Fibroblast of villous mesenchyme (primary cell): Measurements from ENCODE around the gene TTYH1. TPM values are rescaled to one million over a fixed set of nuclear protein-coding genes. Genes with fewer than 3 reads are reported as not detected.

ENCODE experiments used
- DNase-seq: peaks from one replicate; pipeline ENCODE4 v3.0.0-alpha.2; 2010; ENCODE audit warnings: low read depth
- H3K4me3 ChIP-seq: 2 replicates; pipeline ENCODE4 v1.5.1; 2011; ENCODE audit warnings: low read depth, mild to moderate bottlenecking, low read length
- small RNA-seq: library from RNA; depleted of rRNA; stranded (forward); fragments of <200 nt; gene quantifications from one replicate; pipeline ENCODE3, GENCODE V24; 2012
- total RNA-seq: library from RNA; depleted of rRNA; stranded (reverse); fragments of >200 nt; gene quantifications from 2 replicates; pipeline ENCODE4 v1.2.3, GENCODE V29; 2012
- TF ChIP-seq, protein P1 (sequence below): IDR thresholded peaks from 2 replicates; pipeline ENCODE4 v1.5.1; 2012; ENCODE audit warnings: low read depth, mild to moderate bottlenecking, low read length; ENCODE audit not compliant: insufficient read depth

Gene TTYH1
- total RNA-seq, 1 donor = not detected

DNA sequence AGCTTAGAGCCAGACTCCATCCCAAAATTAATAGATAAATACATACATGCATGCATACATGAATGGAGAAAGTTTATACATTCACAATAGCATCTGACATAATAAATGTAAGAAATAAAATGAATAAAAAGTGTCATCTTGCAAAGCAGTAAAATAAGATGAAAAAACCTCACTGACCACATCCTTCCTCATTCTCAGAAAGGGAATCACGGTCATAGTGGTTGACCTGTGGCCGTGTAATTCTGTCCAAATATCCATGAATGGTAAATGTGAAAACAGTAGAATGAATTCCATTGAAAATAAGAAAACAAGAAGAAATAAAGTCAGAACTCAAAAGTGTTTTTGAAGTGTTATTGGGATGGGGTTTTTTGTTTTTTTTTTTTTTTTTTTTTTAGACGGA, 67.6 kb downstream of the TTYH1 start:
- H3K4me3 ChIP-seq = no peak overlapping the region
- TF ChIP-seq, protein P1, sequence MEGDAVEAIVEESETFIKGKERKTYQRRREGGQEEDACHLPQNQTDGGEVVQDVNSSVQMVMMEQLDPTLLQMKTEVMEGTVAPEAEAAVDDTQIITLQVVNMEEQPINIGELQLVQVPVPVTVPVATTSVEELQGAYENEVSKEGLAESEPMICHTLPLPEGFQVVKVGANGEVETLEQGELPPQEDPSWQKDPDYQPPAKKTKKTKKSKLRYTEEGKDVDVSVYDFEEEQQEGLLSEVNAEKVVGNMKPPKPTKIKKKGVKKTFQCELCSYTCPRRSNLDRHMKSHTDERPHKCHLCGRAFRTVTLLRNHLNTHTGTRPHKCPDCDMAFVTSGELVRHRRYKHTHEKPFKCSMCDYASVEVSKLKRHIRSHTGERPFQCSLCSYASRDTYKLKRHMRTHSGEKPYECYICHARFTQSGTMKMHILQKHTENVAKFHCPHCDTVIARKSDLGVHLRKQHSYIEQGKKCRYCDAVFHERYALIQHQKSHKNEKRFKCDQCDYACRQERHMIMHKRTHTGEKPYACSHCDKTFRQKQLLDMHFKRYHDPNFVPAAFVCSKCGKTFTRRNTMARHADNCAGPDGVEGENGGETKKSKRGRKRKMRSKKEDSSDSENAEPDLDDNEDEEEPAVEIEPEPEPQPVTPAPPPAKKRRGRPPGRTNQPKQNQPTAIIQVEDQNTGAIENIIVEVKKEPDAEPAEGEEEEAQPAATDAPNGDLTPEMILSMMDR = no peak
- DNase-seq = no peak

GRCh38 chr19:54484451-54484850, 69.2 kb downstream of the TTYH1 start:
- DNase-seq = no peak
- TF ChIP-seq, protein P1 = no peak
- no peak overlapping the region for H3K4me3 ChIP-seq

DNA sequence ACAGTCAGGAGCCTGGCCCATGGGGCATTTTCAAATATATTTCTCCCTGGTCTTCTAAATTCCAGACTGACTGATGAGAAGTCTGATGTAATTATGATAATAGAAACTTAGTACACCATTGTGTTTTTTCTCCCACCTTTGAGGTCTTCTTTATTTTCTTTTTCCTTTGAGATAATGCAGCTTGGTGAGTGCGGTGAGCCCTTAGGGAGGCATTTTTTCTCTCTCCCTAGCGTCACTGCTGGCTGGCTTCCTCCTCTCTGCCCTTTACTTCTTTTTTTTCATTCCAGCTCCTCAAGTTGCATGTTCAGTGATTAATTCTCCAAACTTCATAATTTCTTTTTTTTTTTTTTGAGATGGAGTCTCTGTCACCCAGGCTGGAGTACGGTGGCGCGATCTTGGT, 70.6 kb downstream of the TTYH1 start:
- no peak for DNase-seq
- TF ChIP-seq, protein P1 = no peak

More for the DNA sequence above, 70.6 kb downstream of the TTYH1 start:
- no peak overlapping the region for H3K4me3 ChIP-seq

Small RNA genes lying within 50 kb of the gene (small RNA-seq; reads per million reads assigned to genes)
- not detected for gene AC245884.3

Other genes starting within 250 kb of the TTYH1 start
- 0.32 TPM in 1 of 2 replicates, not detected in the other for gene TMC4, start 242.3 kb upstream of the TTYH1 start, total RNA-seq
- gene MBOAT7, start 225.9 kb upstream of the TTYH1 start, total RNA-seq = 60.2 and 73.4 TPM in 2 replicates
- 82.5 and 83.8 TPM in 2 replicates for gene TSEN34, start 224.2 kb upstream of the TTYH1 start, total RNA-seq
- 985 and 1,373 TPM in 2 replicates for gene RPS9, start 214.6 kb upstream of the TTYH1 start, total RNA-seq
- gene LILRB3, start 192.5 kb upstream of the TTYH1 start, total RNA-seq = not detected in 2 replicates
- not detected in 2 replicates for gene LILRA6, start 172.7 kb upstream of the TTYH1 start, total RNA-seq
- not detected in 2 replicates for gene LILRB5, start 158.2 kb upstream of the TTYH1 start, total RNA-seq
- gene LILRB2, start 134.4 kb upstream of the TTYH1 start, total RNA-seq = not detected in 2 replicates
- not detected in 2 replicates for gene LILRA5, start 102.3 kb upstream of the TTYH1 start, total RNA-seq
- not detected in 2 replicates for gene LILRA4, start 76.3 kb upstream of the TTYH1 start, total RNA-seq
- gene LAIR1, start 50.5 kb upstream of the TTYH1 start, total RNA-seq = under 0.01 TPM in 1 of 2 replicates, not detected in the other
- gene LENG8, start 33.7 kb downstream of the TTYH1 start, total RNA-seq = 39.7 and 40.6 TPM in 2 replicates
- 5.2 and 7.1 TPM in 2 replicates for gene LENG9, start 48.3 kb downstream of the TTYH1 start, total RNA-seq
- 12.5 and 29.0 TPM in 2 replicates for gene CDC42EP5, start 57.8 kb downstream of the TTYH1 start, total RNA-seq
- not detected in 2 replicates for gene LAIR2, start 87.4 kb downstream of the TTYH1 start, total RNA-seq
- gene LILRA2, start 158.3 kb downstream of the TTYH1 start, total RNA-seq = not detected in 2 replicates
- not detected in 2 replicates for gene LILRA1, start 178.2 kb downstream of the TTYH1 start, total RNA-seq
- gene LILRB1, start 215.0 kb downstream of the TTYH1 start, total RNA-seq = not detected in 2 replicates
- gene LILRB4, start 247.5 kb downstream of the TTYH1 start, total RNA-seq = not detected in 2 replicates